GM06990 (cell line): ENCODE data around the gene BUD23.
"Not testable (repeated sequence)": the region's sequence is repeated elsewhere in the genome, so short reads cannot be mapped to it uniquely, and the experiment has no call there.

ENCODE experiments used
- DNase-seq: peaks from one replicate; pipeline ENCODE4 v3.0.0-alpha.2; 2011; ENCODE audit not compliant: insufficient read length; ENCODE audit errors: extremely low read depth
- H3K27me3 ChIP-seq: replicated peaks from 2 replicates; pipeline ENCODE4 v1.6.0; 2011; ENCODE audit warnings: low read length; ENCODE audit not compliant: control insufficient read depth, insufficient read depth
- H3K36me3 ChIP-seq: 2 replicates; pipeline ENCODE4 v1.5.1; 2011; ENCODE audit warnings: low read length; ENCODE audit not compliant: control insufficient read depth, insufficient read depth
- H3K4me3 ChIP-seq: replicated peaks from 2 replicates; pipeline ENCODE4 v1.5.1; 2011; ENCODE audit warnings: low read depth, mild to moderate bottlenecking, control low read depth, low read length
- CTCF ChIP-seq: IDR thresholded peaks from 2 replicates; pipeline ENCODE4 v1.5.1; 2011; ENCODE audit warnings: low read length, control low read depth, mild to moderate bottlenecking, inconsistent platforms; ENCODE audit not compliant: insufficient read depth, poor library complexity, severe bottlenecking

Gene BUD23

GRCh38 chr7:73708961-73709549 is 25.7 kb downstream of the BUD23 start:
- Histone ChIP-seq H3K4me3 (no peak overlapping the region), H3K36me3 (no peaks in the 10 kb centered on the region), H3K27me3 (no peaks in the 10 kb centered on the region)
- DNase-seq: no peak
- no peak for TF ChIP-seq CTCF

GRCh38 chr7:73712773-73713172 is 29.4 kb downstream of the BUD23 start:
- H3K27me3 ChIP-seq: no peaks in the 10 kb centered on the region
- H3K4me3 ChIP-seq: no peak overlapping the region
- TF ChIP-seq CTCF: no peak
- H3K36me3 ChIP-seq: no peaks in the 10 kb centered on the region; the same call in 1 of the 2 replicates
- no peak for DNase-seq

DNA sequence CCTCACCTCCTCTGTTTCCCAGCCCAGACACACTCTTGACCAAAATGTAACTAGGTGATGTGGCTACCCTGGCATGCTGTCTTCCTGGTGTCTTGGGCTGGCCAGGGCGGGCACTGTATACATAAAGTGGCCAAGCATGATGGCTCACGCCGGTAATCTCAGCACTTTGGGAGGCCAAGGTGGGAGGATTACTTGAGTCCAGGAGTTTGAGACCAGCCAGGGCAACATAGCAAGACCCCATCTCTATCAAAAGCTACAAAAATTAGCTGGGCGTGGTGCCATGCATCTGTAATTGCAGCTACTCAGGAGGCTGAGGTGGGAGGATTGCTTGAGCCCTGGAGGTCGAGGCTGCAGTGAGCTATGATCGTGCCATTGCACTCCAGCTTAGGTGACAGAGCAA is 29.9 kb downstream of the BUD23 start:
- not testable (repeated sequence) for H3K36me3 ChIP-seq, H3K27me3 ChIP-seq, H3K4me3 ChIP-seq, DNase-seq

DNA sequence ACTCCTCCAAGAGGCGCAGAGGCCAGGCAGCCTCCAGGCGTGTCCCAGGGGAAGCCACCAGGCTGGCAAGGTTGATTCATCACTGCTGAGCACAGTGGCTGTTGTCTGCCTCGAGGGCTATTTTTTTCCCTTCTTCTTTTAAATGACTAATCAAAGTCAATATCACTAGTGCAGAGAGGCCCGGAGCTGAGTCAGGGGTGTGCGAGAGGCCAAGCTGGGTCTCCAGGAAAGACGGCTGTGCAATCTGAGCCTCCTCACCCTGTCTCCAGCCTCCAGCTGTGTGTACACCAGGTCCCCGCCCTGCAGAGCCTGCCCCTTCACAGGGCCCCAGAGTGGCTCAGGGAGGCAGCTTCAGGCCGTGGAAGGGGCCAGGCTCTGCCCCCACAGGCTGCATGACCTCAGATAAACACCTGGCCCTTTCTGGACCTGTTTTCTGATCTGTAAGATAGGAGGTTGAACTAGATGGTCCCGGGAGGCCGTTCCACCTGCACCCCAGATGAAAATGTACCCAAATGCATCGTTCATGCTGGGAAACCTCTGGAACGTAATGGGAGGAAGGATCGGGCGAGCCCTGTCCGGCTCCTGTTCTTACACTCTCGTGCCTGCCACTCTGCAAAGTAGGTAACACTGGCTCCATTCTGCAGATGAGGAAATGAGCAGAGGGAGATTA is 32.4 kb downstream of the BUD23 start:
- H3K36me3 ChIP-seq: no peaks in the 10 kb centered on the region; the same call in 1 of the 2 replicates
- TF ChIP-seq CTCF: no peak
- H3K4me3 ChIP-seq: no peak overlapping the region
- DNase-seq: no peak
- no peaks in the 10 kb centered on the region for H3K27me3 ChIP-seq

DNA sequence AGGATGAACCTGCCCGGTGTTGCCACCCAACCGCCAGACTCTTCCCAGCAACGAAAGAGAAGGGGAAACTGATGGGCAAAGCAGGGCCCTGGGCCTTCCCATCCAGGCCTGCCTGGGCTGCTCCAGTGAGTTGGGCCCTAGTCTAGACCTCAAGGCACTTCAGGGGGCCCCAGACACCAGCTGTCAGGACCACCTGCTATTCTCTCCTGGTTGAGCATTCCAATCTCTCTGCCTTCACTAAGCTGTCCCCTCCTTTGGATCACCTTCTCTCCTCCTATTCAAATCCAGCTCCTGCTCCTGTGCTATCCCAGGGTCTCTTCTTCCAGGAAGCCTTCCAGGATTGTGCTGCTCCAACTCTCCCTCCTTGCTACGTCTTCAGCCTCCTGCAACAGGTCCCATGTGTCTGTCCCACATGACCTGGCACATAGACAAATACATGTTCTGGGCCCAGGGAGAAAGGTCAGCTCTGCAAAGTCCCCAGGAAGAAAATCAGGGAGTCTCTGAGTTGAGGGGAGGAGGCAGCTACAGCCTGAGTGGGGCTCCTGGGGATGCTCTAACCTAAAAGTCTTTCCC is 33.0 kb downstream of the BUD23 start:
- no peak for DNase-seq
- no peak for TF ChIP-seq CTCF
- H3K27me3 ChIP-seq: no peaks in the 10 kb centered on the region

DNA sequence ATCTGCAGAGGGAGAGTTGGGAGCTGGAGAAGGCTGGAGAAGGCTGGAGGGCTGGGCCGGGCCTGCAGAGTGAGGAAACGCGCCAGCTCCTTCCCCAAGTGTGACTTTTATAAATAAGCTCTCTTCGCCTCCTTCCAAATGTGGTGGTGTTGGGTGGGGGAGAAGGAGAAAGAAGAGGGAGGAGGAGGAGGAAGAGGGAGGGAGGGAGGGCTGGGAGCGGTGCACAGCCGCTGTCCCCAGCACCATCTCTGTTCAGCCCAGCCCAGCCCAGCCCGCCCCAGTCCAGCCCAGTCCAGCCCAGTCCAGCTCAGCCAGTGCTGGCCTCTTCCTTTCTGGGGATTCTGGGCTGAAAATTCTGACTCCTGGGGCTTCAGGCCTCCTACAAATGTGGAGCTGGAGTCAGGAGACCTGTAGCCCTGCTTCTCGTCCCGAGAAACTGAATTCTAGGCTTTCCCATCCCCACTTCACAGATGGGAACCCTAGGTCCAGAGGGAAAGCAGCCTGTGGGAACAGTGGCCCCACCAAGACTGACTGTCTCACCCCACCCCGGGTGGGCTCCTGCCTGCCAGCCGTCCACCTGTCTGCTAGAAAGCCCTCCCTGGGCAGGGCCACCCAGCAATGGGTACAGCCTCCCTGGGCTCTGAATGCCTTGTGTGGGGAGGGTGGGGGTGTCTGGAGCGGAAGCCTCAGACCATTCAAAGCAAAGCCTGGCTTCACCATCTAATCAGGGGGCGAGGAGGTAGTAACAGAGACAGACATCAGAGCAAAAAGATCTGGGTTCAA is 33.8 kb downstream of the BUD23 start:
- no peak for DNase-seq
- Histone ChIP-seq H3K36me3 (no peaks in the 10 kb centered on the region; the same call in 1 of the 2 replicates), H3K27me3 (no peaks in the 10 kb centered on the region), H3K4me3 (no peak overlapping the region)
- no peak for TF ChIP-seq CTCF

More for the DNA sequence above, 33.0 kb downstream of the BUD23 start:
- H3K4me3 ChIP-seq: no peak overlapping the region
- H3K36me3 ChIP-seq: no peaks in the 10 kb centered on the region; the same call in 1 of the 2 replicates
